ENCODE data around the gene ZNF426.

ZNF426 gene

GRCh38 chr19:9494096-9494495 is 44.3 kb downstream of the ZNF426 start:
- DNase-seq = no peak

- no peak for DNase-seq
Measured at GRCh38 chr19:9487016-9487415, 51.4 kb downstream of the ZNF426 start.

- DNase-seq = no peak
Measured at GRCh38 chr19:9485140-9485539, 53.3 kb downstream of the ZNF426 start.

- no peak for DNase-seq
Measured at GRCh38 chr19:9474975-9475374, 63.5 kb downstream of the ZNF426 start.
